Activated CD8-positive, alpha-beta T cell treated with anti-CD3 and anti-CD28 coated beads for 36 hours (primary cell): ENCODE data around the gene TENT5C. TPM values are rescaled to one million over a fixed set of nuclear protein-coding genes. Genes with fewer than 3 reads are reported as not detected.
A peak's percentile ranks its signal among the peaks of the same experiment; 100 is the strongest.

Experiments used
- ATAC-seq: fragments of 200-7000 bp; cut with Tn5 transposase; one replicate; pipeline ENCODE4 v1.10.0; 2021; ENCODE audit warnings: mild to moderate bottlenecking, moderate library complexity
- CTCF ChIA-PET: fragments of 350-600 bp; sonication (Branson Sonifier 250); formaldehyde crosslinking; loops from one replicate; lab custom pipeline; 2021; ENCODE audit warnings: antibody characterized with exemption; lab: Charles Lee
- POLR2A ChIA-PET: fragments of 350-600 bp; sonication (Branson Sonifier 250); formaldehyde crosslinking; loops from one replicate; lab custom pipeline; 2021; ENCODE audit warnings: antibody characterized with exemption; lab: Charles Lee
- DNase-seq: peaks from one replicate; pipeline ENCODE4 v3.0.0-alpha.2; 2020
- H3K27ac Mint-ChIP-seq: one replicate; pipeline ENCODE4 v1.8.0; 2021; ENCODE audit warnings: mild to moderate bottlenecking, mixed read lengths
- H3K27me3 Mint-ChIP-seq: one replicate; pipeline ENCODE4 v1.8.0; 2021; ENCODE audit warnings: mixed read lengths
- H3K36me3 Mint-ChIP-seq: one replicate; pipeline ENCODE4 v1.8.0; 2021; ENCODE audit warnings: low read depth, mixed read lengths
- H3K4me1 Mint-ChIP-seq: one replicate; pipeline ENCODE4 v1.8.0; 2021; ENCODE audit warnings: low read depth, mixed read lengths
- H3K4me3 Mint-ChIP-seq: one replicate; pipeline ENCODE4 v1.8.0; 2021; ENCODE audit warnings: mild to moderate bottlenecking, moderate library complexity, mixed read lengths
- H3K9me3 Mint-ChIP-seq: one replicate; pipeline ENCODE4 v1.8.0; 2021; ENCODE audit warnings: mixed read lengths
- CTCF ChIP-seq: fragments of 200-600 bp; IDR thresholded peaks from one replicate; pipeline ENCODE4 v1.8.0; 2022; ENCODE audit warnings: antibody characterized with exemption, mild to moderate bottlenecking
- intact Hi-C: fragments of 100-400 bp; cut with micrococcal nuclease; formaldehyde crosslinking; loops from one replicate; pipeline ENCODE4 v1.10.0; 2022
- total RNA-seq, 2 experiments: library from RNA; stranded (reverse); gene quantifications; one replicate each; pipeline ENCODE4 v1.2.3, GENCODE V29; 2021

The TENT5C gene
- total RNA-seq, 2 experiments from 2014 or later, result 13.1 to 13.6 TPM

GRCh38 chr1:117671781-117672501, 66.1 kb downstream of the TENT5C start:
- intact Hi-C loops, result loop anchor here (5.0 kb wide), 1 partner anchor 135 kb away; no protein-coding TSS in a partner anchor
- H3K27me3 Mint-ChIP-seq, result peaks cover 34% of the 10 kb centered on the region
- H3K4me1 Mint-ChIP-seq, result peaks cover 14% of the 10 kb centered on the region
- no peaks in the 10 kb centered on the region for H3K36me3 Mint-ChIP-seq
- no peaks in the 10 kb centered on the region for H3K9me3 Mint-ChIP-seq
- no peak overlapping the region for H3K27ac Mint-ChIP-seq
- DNase-seq (no peak), ATAC-seq (no peak)
- POLR2A ChIA-PET, result no interaction called here
- no peak overlapping the region for H3K4me3 Mint-ChIP-seq
- no peak for TF ChIP-seq CTCF
- CTCF ChIA-PET, result interaction anchor here (1.3 to 7.0 kb wide), 5 partner anchors 10 to 136 kb away, joined by 3 to 79 read pairs (median 6); no protein-coding TSS in a partner anchor

- Mint-ChIP-seq H3K36me3 (no peaks in the 10 kb centered on the region), H3K4me1 (peaks cover 12% of the 10 kb centered on the region), H3K27ac (no peak overlapping the region), H3K9me3 (no peaks in the 10 kb centered on the region), H3K4me3 (no peak overlapping the region), H3K27me3 (peaks cover 29% of the 10 kb centered on the region)
- ChIA-PET CTCF (interaction anchor here (1.3 to 7.0 kb wide), 6 partner anchors 10 to 159 kb away, joined by 3 to 79 read pairs (median 22); no protein-coding TSS in a partner anchor), POLR2A (interaction anchor here (0.8 kb wide), 1 partner anchor 66 kb away, joined by 3 read pairs; no protein-coding TSS in a partner anchor)
- ATAC-seq, result no peak
- no peak for TF ChIP-seq CTCF
- DNase-seq, result no peak
- intact Hi-C loops, result loop anchor here (5.0 kb wide), 1 partner anchor 135 kb away; no protein-coding TSS in a partner anchor
Measured at GRCh38 chr1:117672756-117673155, 66.9 kb downstream of the TENT5C start.

- ChIA-PET CTCF (interaction anchor here (1.0 to 7.0 kb wide), 16 partner anchors 7 to 165 kb away, joined by 3 to 79 read pairs (median 6); no protein-coding TSS in a partner anchor), POLR2A (interaction anchor here (0.8 kb wide), 3 partner anchors 48 to 67 kb away, joined by 3 to 4 read pairs (median 3); no protein-coding TSS in a partner anchor)
- TF ChIP-seq CTCF, result no peak
- Mint-ChIP-seq H3K4me3 (no peak overlapping the region), H3K27me3 (peaks cover 28% of the 10 kb centered on the region), H3K4me1 (peaks cover 12% of the 10 kb centered on the region), H3K9me3 (no peaks in the 10 kb centered on the region), H3K36me3 (no peaks in the 10 kb centered on the region), H3K27ac (no peak overlapping the region)
- ATAC-seq (peak; percentile 63), DNase-seq (no peak)
- intact Hi-C loops, result loop anchor here (5.0 kb wide), 1 partner anchor 136 kb away; no protein-coding TSS in a partner anchor
Measured at GRCh38 chr1:117673405-117673804, 67.6 kb downstream of the TENT5C start.

- peak; percentile 72 for DNase-seq
- CTCF ChIA-PET, result interaction anchor here (0.6 to 7.0 kb wide), 32 partner anchors 8 to 221 kb away, joined by 3 to 79 read pairs (median 5); partner anchors contain the start of gene TENT5C
Measured at GRCh38 chr1:117674521-117675400, 68.9 kb downstream of the TENT5C start.

More at GRCh38 chr1:117674521-117675400, 68.9 kb downstream of the TENT5C start:
- Mint-ChIP-seq H3K36me3 (no peaks in the 10 kb centered on the region), H3K9me3 (no peaks in the 10 kb centered on the region), H3K27ac (no peak overlapping the region), H3K4me1 (peaks cover 12% of the 10 kb centered on the region), H3K27me3 (peaks cover 28% of the 10 kb centered on the region), H3K4me3 (no peak overlapping the region)
- POLR2A ChIA-PET, result interaction anchor here (1.0 to 1.5 kb wide), 4 partner anchors 20 to 139 kb away, joined by 3 to 5 read pairs (median 4); no protein-coding TSS in a partner anchor
- ATAC-seq, result peak; percentile 76
- intact Hi-C loops, result loop anchor here (5.0 kb wide), 1 partner anchor 137 kb away; no protein-coding TSS in a partner anchor
- TF ChIP-seq CTCF, result peak; percentile 46
